ENCODE data around the gene RBM10. TPM values are rescaled to one million over a fixed set of nuclear protein-coding genes. Genes with fewer than 3 reads are reported as not detected.
"Not testable (repeated sequence)": the region's sequence is repeated elsewhere in the genome, so short reads cannot be mapped to it uniquely, and the experiment has no call there.

RBM10 gene
- total RNA-seq, 1 experiment from 2014 or later, result 56.9 TPM

DNA sequence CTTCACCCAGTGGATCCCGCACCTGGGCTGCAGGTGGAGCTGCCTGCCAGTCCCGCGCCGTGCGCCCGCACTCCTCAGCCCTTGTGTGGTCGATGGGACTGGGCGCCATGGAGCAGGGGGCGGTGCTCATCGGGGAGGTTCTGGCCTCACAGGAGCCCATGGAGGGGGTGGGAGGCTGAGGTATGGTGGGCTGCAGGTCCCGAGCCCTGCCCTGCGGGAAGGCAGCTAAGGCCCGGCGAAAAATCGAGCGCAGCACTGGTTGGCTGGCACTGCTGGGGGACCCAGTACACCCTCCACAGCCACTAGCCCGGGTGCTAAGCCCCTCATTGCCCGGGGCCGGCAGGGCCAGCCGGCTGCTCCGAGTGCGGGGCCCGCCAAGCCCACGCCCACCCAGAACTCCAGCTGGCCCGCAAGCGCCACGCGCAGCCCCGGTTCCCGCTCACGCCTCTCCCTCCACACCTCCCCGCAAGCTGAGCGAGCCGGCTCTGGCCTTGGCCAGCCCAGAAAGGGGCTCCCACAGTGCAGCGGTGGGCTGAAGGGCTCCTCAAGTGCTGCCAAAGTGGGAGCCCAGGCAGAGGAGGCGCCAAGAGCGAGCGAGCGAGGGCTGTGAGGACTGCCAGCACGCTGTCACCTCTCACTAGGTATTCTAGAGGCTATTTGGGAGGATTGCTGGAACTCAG lies 33.9 kb upstream of the RBM10 start:
- intact Hi-C loops (cut with micrococcal nuclease); H3K9ac ChIP-seq (ENCODE audit: low read length); POLR2A ChIA-PET; H3K9me2 ChIP-seq (ENCODE audit: insufficient read depth); DNase-seq (ENCODE audit: low read depth, low spot score); H3K36me3 ChIP-seq (ENCODE audit: control insufficient read depth in 1 of 2, insufficient read depth in 2 of 2, low read length in 2 of 2); ATAC-seq; H3K79me2 ChIP-seq (ENCODE audit: insufficient read depth, low read length); RAD21 ChIA-PET (ENCODE audit: low non-redundant PET in 1 of 2, low total read pairs in 2 of 2, uncharacterized antibody in 2 of 2, unreplicated experiment in 2 of 2); H3K9me3 ChIP-seq (ENCODE audit: control insufficient read depth in 1 of 2, insufficient read depth in 1 of 2, low read depth in 1 of 2, low read length in 2 of 2); CTCF ChIA-PET; H3K4me3 ChIP-seq (replicated peaks in 1 of 2; ENCODE audit: low read depth in 1 of 2, low read length in 2 of 2); H3K27me3 ChIP-seq (ENCODE audit: insufficient read depth, low read length); H2AFZ ChIP-seq (ENCODE audit: low read depth, low read length, poor library complexity, severe bottlenecking); H3K4me1 ChIP-seq (ENCODE audit: control insufficient read depth in 1 of 2, insufficient read depth in 2 of 2, low read length in 2 of 2); BruUV-seq (replicated peaks); H3K4me2 ChIP-seq (ENCODE audit: low read length); H4K20me1 ChIP-seq (ENCODE audit: insufficient read depth); H3K27ac ChIP-seq (ENCODE audit: low read depth, low read length): not testable (repeated sequence)

DNA sequence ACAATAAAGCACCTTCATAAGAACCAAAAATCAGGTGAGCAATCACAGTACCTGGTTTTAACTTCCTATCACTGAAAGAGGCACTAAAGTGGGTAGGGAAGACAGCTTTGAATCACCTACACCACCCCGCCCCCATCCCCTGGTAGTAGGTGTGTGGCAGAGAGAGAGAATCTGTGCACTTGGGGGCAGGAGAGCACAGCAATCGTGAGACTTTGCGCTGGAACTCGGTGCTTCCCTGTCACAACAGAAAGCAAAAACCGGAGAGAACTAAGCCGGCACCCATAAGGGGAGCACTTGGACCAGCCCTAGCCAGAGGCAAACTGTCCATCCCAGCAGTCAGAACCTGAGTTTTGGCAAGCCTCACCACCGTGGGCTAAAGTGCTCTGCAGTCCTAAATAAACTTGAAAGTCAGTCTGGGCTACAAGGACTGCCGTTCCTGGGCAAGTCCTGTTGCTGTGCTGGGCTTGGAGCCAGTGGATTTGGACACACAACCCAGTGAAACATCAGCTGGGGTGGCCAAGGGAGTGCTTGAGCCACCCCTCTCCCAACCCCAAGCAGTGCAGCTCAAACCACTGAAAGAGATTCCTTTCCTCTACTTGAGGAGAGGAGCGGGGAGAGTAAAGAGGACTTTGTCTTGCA lies 32.6 kb upstream of the RBM10 start:
- no peaks in the 10 kb centered on the region for H4K20me1 ChIP-seq (ENCODE audit: insufficient read depth)
- H3K4me1 ChIP-seq (ENCODE audit: control insufficient read depth in 1 of 2, insufficient read depth in 2 of 2, low read length in 2 of 2), result no peaks in the 10 kb centered on the region
- no peaks in the 10 kb centered on the region for H3K27me3 ChIP-seq (ENCODE audit: insufficient read depth, low read length)
- intact Hi-C loops (cut with micrococcal nuclease), result no loop called here
- no peak overlapping the region for H3K4me2 ChIP-seq (ENCODE audit: low read length)
- H3K9ac ChIP-seq (ENCODE audit: low read length), result no peak overlapping the region
- ChIA-PET CTCF (interaction anchor here (0.9 kb wide), 1 partner anchor 411 kb away, joined by 3 read pairs; no protein-coding TSS in a partner anchor), RAD21 (ENCODE audit: low non-redundant PET in 1 of 2, low total read pairs in 2 of 2, uncharacterized antibody in 2 of 2, unreplicated experiment in 2 of 2) (no interaction called here), POLR2A (no interaction called here)
- TF ChIP-seq RAD21 (IDR thresholded peaks at IDR 0.05; ENCODE audit: low read depth), result peak; percentile 46
- no peak for TF ChIP-seq CBX3 (IDR thresholded peaks at IDR 0.05; ENCODE audit: low read depth)
- no peak for TF ChIP-seq EZH2 (IDR thresholded peaks at IDR 0.05)
- no peak for TF ChIP-seq ELF1 (IDR thresholded peaks at IDR 0.05; ENCODE audit: borderline replicate concordance, low read depth)
- TF ChIP-seq ZNF274 (IDR thresholded peaks at IDR 0.05; ENCODE audit: low read depth, low read length), result no peak
- no peak for TF ChIP-seq SP1 (IDR thresholded peaks at IDR 0.05; ENCODE audit: low read depth)
- no peak for TF ChIP-seq CEBPB (IDR thresholded peaks at IDR 0.05; ENCODE audit: low read depth)
- TF ChIP-seq POLR2A (IDR thresholded peaks at IDR 0.05; ENCODE audit: borderline replicate concordance, extremely low read depth, insufficient read depth, insufficient read length), result no peak
- TF ChIP-seq FOSL1 (IDR thresholded peaks at IDR 0.05; ENCODE audit: low read depth), result no peak
- TF ChIP-seq, protein P1, sequence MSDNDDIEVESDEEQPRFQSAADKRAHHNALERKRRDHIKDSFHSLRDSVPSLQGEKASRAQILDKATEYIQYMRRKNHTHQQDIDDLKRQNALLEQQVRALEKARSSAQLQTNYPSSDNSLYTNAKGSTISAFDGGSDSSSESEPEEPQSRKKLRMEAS (IDR thresholded peaks at IDR 0.05), result no peak
- no peak for TF ChIP-seq ZFX (IDR thresholded peaks at IDR 0.05)
- no peak for TF ChIP-seq YY1 (IDR thresholded peaks at IDR 0.05; ENCODE audit: extremely low read depth, insufficient replicate concordance, low read depth, low read length)
- TF ChIP-seq, protein P2, sequence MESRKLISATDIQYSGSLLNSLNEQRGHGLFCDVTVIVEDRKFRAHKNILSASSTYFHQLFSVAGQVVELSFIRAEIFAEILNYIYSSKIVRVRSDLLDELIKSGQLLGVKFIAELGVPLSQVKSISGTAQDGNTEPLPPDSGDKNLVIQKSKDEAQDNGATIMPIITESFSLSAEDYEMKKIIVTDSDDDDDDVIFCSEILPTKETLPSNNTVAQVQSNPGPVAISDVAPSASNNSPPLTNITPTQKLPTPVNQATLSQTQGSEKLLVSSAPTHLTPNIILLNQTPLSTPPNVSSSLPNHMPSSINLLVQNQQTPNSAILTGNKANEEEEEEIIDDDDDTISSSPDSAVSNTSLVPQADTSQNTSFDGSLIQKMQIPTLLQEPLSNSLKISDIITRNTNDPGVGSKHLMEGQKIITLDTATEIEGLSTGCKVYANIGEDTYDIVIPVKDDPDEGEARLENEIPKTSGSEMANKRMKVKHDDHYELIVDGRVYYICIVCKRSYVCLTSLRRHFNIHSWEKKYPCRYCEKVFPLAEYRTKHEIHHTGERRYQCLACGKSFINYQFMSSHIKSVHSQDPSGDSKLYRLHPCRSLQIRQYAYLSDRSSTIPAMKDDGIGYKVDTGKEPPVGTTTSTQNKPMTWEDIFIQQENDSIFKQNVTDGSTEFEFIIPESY (IDR thresholded peaks at IDR 0.05; ENCODE audit: extremely low read depth, insufficient replicate concordance, low read length), result no peak
- TF ChIP-seq, protein P3, sequence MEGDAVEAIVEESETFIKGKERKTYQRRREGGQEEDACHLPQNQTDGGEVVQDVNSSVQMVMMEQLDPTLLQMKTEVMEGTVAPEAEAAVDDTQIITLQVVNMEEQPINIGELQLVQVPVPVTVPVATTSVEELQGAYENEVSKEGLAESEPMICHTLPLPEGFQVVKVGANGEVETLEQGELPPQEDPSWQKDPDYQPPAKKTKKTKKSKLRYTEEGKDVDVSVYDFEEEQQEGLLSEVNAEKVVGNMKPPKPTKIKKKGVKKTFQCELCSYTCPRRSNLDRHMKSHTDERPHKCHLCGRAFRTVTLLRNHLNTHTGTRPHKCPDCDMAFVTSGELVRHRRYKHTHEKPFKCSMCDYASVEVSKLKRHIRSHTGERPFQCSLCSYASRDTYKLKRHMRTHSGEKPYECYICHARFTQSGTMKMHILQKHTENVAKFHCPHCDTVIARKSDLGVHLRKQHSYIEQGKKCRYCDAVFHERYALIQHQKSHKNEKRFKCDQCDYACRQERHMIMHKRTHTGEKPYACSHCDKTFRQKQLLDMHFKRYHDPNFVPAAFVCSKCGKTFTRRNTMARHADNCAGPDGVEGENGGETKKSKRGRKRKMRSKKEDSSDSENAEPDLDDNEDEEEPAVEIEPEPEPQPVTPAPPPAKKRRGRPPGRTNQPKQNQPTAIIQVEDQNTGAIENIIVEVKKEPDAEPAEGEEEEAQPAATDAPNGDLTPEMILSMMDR (IDR thresholded peaks at IDR 0.05 in 2 of 3, conservative IDR thresholded peaks at IDR 0.05 in 1 of 3; ENCODE audit: borderline replicate concordance in 1 of 3, insufficient read depth in 1 of 3, low read depth in 2 of 3, low read length in 2 of 3), result peak in 1 of 3 experiments; percentile 10; a peak in 1 of 6 replicates
- no peak for TF ChIP-seq JUND (IDR thresholded peaks at IDR 0.05)
- no peak overlapping the region for H3K27ac ChIP-seq (ENCODE audit: low read depth, low read length)
- DNase-seq (ENCODE audit: low read depth, low spot score), result no peak
- H3K79me2 ChIP-seq (ENCODE audit: insufficient read depth, low read length), result no peaks in the 10 kb centered on the region
- H3K36me3 ChIP-seq (ENCODE audit: control insufficient read depth in 1 of 2, insufficient read depth in 2 of 2, low read length in 2 of 2), result no peaks in the 10 kb centered on the region
- no peak overlapping the region for H2AFZ ChIP-seq (ENCODE audit: low read depth, low read length, poor library complexity, severe bottlenecking)
- no peaks in the 10 kb centered on the region for H3K9me2 ChIP-seq (ENCODE audit: insufficient read depth)
- H3K4me3 ChIP-seq (replicated peaks in 1 of 2; ENCODE audit: low read depth in 1 of 2, low read length in 2 of 2), result no peak overlapping the region
- ATAC-seq, result peak; percentile 25; the same call in 1 of the 2 replicates
- BruUV-seq (replicated peaks), result no TSS peak
- no peaks in the 10 kb centered on the region for H3K9me3 ChIP-seq (ENCODE audit: control insufficient read depth in 1 of 2, insufficient read depth in 1 of 2, low read depth in 1 of 2, low read length in 2 of 2)
